Muscle of back (tissue), 11 donors: Measurements from ENCODE around the gene TTYH1. TPM values are rescaled to one million over a fixed set of nuclear protein-coding genes. Genes with fewer than 3 reads are reported as not detected.

Experiments
- DNase-seq, 3 donors: peaks; one replicate each; pipeline versions ENCODE4 v3.0.0 to v3.0.0-alpha.2; 2013
- polyA plus RNA-seq, 10 donors: library from polyadenylated mRNA; unstranded; fragments of 120-200 nt; gene quantifications; one replicate each; pipeline ENCODE4 v1.2.1, GENCODE V29; 2013; ENCODE audit not compliant: insufficient read length in 10 of 10

Gene TTYH1
- polyA plus RNA-seq, 10 donors = 2.6 to 6.1 (median 3.9) TPM

DNA sequence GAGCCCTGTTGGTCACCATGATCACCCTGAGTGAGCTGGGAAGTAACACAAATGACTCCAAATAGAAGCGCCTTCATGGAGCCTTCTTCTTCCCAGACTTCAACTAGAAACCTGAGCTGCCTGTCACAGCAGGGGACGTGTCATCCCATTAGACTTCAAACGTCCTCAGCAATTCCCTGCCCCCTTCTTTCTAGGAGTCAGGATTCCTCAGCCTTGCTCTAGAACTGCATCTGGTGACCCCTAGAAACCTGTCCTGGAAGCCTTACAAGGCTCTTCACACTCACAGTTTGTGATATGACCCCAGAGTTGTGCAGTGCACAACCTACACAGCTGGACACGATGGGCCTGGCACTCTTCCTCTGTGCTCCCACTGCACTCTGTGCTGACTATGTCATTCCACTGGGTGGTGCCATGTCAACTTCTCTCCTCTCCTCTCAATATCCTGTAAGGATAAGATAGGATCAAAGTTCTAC, 23.6 kb upstream of the TTYH1 start:
- no peak for DNase-seq

GRCh38 chr19:54392105-54392504, 23.2 kb upstream of the TTYH1 start:
- DNase-seq = no peak

DNA sequence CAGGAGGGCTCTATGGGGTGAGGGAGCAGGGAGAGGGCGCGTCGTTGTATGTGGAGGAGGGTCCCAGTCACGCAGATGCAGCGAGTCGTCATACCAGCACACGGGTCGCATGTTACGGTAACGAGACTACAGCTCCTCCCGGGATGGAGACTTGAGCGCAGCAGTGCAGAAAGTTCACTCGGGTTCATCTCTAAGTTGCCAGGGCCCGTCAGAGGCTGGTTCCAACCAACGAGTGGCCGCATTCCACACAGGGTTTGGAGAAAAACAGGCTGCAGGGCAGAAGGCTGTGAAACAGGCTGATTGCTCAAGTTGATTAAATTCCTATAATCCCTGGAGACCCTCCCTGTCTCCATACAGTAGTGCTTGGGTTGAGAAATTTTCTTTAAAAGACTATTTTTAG, 21.9 kb upstream of the TTYH1 start:
- no peak for DNase-seq

GRCh38 chr19:54395685-54396084, 19.6 kb upstream of the TTYH1 start:
- DNase-seq = no peak

DNA sequence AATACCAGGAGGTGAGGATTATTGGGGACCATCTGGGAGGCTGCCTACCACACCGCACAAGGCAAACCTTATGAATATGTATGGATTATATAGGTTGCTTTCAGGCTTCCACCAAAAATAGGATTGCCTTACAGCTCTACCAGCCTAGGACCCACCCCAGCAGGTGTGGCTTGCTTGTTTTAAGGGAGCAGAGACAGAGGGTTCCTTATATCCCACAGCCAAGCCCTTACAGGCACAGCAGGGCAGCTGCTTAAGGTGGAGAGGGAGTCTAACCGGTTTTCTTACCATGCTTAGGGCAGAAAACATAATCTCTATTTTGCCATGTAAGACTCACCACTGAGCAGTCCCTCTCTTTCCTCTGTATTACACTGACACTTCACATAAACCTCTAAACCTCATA, 16.1 kb upstream of the TTYH1 start:
- DNase-seq = no peak

DNA sequence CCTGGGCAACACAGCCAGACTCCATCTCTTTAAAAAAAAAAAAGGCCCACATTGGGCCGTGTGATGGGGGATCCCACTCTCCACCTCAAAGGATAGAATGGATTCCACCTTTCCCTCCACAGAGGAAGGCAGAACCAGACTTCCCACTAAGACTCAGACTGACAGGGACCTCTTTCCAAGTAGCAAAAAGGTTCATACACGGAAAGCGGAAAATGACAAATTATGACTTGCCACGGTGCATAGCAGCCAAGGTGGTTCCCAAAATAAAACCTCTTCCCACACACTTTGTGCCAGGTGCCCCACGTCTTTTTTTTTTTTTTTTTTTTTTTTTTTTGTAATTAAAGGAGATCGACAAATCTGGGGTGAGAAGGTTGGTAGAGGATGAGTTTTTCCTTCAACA, 14.4 kb upstream of the TTYH1 start:
- DNase-seq = no peak

DNA sequence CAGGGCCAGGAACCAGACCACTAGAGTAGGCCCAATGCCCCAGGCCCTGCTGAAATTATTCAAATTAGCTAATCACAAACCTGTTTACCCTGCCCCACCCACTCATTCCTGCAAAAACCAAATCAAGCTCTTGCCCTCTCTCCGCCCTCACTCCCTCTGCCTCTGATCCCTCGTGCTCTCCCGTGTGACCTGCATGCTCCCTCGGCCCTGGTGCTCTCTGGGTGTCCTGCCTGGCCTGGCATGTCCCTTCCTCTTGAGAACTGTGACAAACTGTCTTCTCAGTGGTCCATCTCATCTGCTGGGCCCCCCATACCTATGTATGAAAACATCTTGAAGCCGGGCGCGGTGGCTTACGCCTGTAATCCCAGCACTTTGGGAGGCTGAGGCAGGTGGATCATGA, 12.2 kb upstream of the TTYH1 start:
- DNase-seq = no peak

GRCh38 chr19:54405628-54406027, 9.6 kb upstream of the TTYH1 start:
- no peak for DNase-seq

- no peak for DNase-seq
These were observed 7.5 kb upstream of the TTYH1 start for GRCh38 chr19:54407780-54408179.

- DNase-seq = no peak
These were observed 6.7 kb upstream of the TTYH1 start for GRCh38 chr19:54408456-54409026.

DNA sequence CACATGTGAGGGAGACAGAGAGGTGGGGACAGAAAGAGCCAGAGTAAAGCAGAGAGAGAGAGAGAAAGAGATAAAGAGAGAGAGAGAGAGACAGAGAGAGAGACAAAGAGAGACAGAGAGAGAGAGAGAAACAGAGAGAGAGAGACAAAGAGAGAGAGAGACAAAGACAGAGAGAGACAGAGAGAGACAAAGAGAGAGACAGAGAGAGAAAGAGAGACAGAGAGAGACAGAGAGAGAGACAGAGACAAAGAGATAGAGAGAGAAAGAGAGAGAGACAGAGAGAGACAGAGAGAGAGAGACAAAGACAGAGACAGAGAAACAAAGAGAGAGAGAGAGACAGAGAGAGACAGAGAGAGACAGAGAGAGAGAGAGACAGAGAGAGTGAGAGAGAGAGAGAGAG, 4.2 kb upstream of the TTYH1 start:
- DNase-seq = no peak

DNA sequence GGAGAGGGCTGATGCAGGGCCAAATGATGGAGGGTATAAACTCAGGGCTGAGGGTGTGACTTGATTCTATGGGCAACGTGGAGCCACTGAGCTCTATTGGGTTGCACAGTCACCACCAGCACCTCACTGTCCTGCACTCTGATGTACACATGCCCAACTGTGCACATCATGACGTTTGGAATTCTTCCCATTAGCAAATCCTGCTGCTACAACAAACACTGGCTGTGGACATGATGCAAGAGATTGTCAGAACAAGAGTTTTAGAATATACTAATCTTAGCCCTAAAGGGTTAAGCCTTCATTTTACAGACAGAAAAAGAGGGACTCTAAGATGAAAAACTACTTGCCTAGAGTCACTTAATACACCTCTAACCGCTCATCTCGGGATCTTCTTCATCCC, 2.4 kb upstream of the TTYH1 start:
- DNase-seq = no peak

GRCh38 chr19:54414156-54414555, 1.1 kb upstream of the TTYH1 start:
- DNase-seq = no peak

DNA sequence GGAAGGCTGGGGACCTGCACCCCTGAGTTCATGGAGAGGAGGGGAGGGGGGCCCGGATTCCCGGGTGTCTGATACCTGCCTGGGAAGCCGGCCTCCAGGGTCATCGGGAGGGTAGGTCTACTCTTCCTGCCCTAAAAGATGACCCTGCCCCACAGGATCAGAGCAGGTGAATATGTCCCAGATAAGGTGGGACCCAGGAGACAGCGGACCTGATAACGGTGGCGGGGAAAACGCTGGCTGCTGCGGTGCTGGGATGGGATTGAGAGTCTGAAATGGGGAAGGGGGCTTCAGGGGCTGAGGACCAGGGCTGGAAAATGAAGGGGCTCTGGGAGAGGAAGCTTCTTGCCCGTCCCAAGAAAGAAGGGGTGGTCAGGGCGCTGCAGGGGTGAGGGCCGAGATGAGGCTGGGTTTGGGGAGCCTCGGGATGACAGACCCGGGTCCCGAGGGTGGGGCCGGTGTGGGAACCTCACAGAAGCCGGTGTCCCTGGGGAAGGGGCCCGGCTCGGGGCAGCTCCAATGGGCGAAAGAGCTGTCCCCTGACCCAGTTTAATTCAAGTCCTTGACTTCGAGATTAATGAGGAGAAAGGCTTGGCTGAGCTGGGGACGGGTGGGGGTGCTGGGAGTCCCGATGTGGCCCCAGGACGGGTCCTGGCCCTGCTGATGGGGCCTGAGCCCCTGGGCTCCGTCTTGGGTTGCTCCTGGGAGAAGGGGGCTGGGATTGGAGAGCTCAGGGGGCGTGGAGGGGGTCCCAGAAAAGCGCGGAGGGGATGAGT, 823 bp downstream of the TTYH1 start:
- DNase-seq = no peak

DNA sequence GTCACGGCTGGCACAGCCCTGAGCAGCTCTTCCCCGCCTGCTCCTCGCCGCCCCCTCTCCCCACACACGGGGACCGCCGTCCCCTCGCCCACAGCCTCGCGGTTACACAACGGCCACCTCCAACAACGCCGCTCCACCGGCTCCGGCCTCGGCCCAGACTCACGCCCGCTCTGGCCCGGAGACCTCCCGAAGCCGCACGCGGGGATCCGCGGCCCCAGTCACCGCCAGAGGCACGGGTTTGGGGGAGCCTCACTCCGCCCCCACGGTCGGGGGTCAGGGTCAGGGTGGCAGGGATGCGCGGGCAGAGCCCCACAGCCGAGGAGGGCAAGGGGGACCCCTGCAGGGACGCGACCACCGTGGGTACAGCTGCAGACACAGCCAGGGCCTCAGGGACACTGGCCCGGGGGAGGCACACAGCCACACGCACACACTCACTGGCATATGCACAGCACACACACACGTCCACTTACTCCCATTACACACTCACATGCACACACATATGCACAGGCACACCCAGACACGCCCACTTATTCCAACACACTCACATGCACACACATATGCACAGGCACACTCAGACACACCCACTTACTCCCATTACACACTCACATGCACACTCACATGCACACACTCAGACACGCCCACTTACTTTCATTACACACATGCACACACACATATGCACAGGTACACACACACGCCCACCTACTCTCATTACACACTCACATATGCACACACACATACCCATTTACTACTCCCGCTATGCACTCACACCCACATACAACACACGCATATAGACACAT, 1.6 kb downstream of the TTYH1 start:
- DNase-seq = no peak

DNA sequence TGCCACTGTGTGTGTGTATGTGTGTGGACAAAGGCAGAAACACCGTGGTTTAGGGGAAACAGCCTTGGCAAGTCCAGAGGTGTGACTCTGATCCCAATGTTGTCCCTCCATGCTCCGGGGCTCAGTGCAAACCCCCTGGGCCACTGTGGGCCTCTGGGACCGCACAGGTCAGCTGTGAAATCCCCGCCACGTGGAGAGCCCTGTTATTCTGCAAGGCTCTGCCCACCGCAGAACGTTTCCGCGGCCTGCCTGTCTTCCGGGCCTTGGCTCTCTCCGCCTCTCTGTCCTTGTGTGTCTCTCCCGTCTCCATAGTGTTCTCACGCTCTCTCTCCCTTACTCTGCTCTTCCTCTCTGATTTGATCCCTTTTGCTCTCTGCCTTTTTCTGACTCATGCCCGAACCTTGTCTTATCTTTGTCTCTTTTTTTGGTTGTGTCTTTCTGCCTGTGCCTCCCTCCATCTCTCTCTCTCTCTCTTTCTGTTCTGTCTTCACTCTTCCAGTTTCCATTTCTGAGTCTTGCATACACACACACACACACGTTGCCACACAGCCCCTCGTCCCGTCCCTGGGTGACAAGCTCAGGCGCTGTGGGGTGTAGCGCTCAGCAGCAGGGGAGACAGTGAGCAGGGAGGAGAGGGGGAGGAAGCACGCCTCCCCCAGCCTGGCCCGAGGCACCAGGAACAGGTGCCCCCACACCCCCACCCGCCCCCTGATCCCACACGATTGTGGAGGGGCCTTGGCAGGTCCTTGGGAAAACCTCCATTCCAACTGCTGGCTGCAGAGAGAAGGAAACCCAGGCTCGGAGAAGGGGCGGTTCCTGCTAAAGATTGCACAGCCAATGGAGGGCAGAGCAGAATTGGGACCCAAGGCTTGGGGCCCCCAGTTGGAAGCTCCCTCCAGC, 3.0 kb downstream of the TTYH1 start:
- DNase-seq = peak in 1 of 3 donors; percentile 54

DNA sequence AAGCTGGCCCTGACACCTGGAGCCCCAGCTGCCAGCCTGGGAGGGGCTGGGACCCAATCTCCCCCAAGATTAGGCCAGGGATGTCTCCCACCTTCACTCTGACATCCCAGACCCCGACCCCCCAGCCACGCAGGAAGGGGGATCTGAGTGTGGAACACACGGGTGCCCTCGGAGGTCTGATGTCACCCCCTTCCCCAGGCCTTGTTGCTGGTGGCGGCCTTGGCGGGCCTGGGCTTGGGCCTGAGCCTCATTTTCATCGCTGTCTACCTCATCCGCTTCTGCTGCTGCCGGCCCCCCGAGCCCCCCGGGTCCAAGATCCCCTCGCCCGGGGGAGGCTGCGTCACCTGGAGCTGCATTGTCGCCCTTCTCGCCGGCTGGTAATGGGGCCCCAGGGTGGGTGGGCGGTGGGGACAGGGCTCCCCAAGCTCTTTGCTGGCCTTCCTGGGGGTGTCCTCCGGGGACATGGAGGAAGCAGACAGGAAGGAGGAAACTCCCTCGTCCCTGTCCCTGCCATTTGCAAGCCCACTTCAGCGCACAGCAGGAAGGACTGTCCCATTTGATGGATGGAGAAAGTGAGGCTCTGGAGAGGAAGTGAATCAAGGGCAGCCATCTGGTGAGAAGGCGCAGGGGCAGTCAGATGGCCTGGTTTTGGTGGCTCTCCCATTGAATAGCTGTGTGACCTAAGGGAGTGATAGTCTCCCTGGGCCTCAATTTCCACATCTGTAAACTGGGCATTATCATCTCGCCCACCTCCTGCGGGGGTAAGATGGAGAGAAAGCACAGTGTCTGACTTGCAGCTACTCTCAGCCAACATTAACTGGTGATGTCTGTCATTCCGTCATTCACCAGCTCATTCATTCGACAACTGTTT, 3.9 kb downstream of the TTYH1 start:
- DNase-seq = no peak

- DNase-seq = no peak
These were observed 4.8 kb downstream of the TTYH1 start for GRCh38 chr19:54420068-54420382.

DNA sequence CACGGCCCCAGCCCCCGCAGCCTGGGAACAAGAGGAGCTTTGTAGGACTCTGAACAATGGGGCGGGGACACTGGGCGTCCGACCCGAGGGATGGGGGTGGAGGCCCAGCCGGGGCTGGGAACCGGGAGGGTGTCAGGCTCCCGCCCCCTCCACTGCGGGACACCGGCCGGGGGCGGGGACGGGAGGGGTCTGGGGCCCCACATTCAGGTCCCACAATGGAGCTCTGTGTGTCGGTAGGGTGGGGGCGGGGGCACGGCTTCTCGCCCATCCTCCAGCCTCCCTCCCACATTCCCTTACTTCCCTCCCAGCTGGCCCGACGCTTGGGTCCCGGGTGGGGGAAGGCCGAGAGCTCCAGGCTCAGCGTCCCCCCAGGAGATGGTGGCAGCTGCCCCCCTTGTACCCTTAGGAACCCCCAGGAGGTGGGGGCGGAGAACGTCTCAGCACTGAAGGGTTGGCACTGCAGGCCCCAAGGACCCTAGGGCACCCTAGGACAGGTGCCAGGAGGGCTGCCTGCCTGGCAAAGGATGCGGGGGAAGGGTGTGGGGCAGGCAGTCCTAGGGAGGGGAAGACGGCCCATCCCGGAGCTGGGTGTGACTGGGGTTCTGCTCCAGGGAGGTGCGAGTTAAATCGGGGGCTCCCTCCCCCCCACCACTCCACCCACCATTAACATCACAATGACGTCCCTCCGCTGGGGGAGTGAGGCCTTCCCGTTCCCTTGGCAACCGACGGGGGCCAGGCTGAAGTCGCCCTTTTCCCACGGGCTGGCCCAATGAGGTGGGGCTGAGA, 5.3 kb downstream of the TTYH1 start:
- peak in 2 of 3 donors; percentile 32 to 67 for DNase-seq

DNA sequence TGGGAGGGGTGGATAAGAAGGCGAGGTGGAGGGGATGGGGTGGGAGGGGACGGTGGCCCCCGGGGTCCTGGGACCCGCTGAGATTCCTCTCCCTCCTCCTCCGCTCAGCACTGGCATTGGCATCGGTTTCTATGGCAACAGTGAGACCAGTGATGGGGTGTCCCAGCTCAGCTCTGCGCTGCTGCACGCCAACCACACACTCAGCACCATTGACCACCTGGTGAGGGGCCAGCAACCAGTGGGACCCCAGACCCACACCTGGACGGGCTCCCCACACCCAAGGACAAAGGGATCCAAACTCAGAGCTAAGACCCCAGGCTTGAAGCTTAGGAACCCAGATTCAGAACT, 5.9 kb downstream of the TTYH1 start:
- no peak for DNase-seq
